Measurements from ENCODE around the gene PCAT6.

GRCh38 chr1:202818819-202819218 lies 8.1 kb downstream of the PCAT6 start:
- TF ChIP-seq CTCF (IDR thresholded peaks at IDR 0.05), result no peak
- TF ChIP-seq POLR2A (IDR thresholded peaks at IDR 0.05), result no peak
- no peak for TF ChIP-seq POLR2AphosphoS5 (IDR thresholded peaks at IDR 0.05)

Data from prostate gland (tissue), 2 donors.